ENCODE data around the gene CHRD.

DNA sequence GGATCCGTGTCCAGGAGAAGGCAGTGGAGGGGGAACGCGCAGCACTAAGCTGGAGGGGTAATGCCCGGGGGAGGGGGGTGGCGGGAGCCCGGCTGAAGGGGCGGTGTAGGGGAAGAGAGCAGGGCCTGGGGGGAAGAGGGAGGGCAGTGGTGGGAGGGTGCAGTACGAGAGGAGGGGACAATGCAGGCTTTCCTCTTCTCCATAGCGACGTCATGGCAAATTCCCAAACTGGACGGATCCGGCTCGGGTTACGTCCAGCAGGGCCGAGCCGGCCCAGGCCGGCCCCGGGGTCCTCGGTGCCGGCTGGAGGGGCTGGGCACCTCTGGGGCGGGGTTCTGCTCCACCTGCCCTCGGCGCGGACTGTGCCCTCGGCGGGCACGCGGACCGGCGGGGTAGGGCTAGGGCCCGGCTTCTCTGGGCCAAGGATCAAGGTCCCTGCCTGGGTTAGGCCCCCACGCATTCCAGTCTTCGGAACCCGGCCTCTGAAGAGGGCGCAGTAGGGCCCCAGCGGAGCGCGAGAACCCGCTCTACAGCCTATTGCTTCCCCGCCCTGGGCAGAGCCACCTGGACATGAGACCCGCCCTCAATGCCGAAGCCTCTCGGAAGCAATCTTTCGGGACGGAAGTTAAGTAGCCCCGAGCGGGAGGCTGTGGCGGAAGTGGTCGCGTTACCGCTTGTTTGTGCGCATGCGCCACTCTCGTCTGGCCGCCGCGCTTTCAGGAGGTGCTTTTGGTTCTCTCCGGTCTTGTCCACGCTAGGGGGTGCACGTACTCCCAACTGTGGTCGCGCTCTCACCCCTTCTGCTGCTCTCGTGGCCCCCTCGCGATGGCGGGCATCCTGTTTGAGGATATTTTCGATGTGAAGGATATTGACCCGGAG is 16.9 kb upstream of the CHRD start:
- peak; percentile 56; the same call in 1 of the 2 replicates for TF ChIP-seq FOXJ3 (CRISPR knock-in tag; IDR thresholded peaks at IDR 0.05)
- TF ChIP-seq, protein P1, sequence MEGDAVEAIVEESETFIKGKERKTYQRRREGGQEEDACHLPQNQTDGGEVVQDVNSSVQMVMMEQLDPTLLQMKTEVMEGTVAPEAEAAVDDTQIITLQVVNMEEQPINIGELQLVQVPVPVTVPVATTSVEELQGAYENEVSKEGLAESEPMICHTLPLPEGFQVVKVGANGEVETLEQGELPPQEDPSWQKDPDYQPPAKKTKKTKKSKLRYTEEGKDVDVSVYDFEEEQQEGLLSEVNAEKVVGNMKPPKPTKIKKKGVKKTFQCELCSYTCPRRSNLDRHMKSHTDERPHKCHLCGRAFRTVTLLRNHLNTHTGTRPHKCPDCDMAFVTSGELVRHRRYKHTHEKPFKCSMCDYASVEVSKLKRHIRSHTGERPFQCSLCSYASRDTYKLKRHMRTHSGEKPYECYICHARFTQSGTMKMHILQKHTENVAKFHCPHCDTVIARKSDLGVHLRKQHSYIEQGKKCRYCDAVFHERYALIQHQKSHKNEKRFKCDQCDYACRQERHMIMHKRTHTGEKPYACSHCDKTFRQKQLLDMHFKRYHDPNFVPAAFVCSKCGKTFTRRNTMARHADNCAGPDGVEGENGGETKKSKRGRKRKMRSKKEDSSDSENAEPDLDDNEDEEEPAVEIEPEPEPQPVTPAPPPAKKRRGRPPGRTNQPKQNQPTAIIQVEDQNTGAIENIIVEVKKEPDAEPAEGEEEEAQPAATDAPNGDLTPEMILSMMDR (IDR thresholded peaks at IDR 0.05): peak; percentile 57
- TF ChIP-seq TCF12 (IDR thresholded peaks at IDR 0.05): no peak
